ENCODE measurements around the gene TSHZ2. TPM values are rescaled to one million over a fixed set of nuclear protein-coding genes. Genes with fewer than 3 reads are reported as not detected.

TSHZ2 gene, protein sequence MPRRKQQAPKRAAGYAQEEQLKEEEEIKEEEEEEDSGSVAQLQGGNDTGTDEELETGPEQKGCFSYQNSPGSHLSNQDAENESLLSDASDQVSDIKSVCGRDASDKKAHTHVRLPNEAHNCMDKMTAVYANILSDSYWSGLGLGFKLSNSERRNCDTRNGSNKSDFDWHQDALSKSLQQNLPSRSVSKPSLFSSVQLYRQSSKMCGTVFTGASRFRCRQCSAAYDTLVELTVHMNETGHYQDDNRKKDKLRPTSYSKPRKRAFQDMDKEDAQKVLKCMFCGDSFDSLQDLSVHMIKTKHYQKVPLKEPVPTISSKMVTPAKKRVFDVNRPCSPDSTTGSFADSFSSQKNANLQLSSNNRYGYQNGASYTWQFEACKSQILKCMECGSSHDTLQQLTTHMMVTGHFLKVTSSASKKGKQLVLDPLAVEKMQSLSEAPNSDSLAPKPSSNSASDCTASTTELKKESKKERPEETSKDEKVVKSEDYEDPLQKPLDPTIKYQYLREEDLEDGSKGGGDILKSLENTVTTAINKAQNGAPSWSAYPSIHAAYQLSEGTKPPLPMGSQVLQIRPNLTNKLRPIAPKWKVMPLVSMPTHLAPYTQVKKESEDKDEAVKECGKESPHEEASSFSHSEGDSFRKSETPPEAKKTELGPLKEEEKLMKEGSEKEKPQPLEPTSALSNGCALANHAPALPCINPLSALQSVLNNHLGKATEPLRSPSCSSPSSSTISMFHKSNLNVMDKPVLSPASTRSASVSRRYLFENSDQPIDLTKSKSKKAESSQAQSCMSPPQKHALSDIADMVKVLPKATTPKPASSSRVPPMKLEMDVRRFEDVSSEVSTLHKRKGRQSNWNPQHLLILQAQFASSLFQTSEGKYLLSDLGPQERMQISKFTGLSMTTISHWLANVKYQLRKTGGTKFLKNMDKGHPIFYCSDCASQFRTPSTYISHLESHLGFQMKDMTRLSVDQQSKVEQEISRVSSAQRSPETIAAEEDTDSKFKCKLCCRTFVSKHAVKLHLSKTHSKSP (N-terminal part only)
- polyA plus RNA-seq = 0.73 TPM

DNA sequence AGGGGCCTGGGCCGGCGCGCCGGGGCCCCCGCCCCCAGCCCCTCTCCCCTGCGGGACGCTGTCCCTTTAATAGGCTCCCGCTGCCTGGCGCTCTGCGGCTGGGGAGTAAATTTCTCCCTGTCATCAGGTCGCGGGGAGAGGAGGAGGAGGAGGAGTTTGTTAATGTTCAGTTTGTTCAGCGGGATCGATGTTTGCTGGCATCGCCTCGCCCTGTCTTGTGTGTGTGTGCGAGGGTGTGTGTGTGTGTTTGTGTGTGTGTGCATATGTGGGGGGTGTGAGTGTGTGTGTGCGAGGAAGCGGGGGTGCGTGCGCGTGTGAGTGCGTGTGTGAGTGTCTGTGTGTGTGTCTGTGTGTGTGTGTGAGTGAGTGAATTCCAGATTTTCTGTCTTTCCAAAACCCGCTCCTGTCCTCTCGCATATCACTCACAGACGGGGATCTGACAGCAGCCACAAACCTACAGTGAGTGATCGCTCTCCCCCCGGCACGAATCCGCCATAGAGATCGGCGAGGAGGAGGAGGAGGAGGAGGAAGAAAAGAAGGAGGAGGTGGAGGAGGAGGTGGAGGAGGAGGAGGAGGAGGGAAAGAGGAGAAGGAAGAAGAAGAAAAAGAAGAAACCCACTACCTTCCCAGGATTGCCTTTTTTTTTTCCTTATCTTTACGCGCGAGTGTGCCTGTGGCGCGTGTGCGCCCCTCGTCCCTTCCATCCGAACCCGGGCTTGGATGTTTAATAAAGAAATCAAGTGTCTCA is at the start of gene TSHZ2:
Gene TSHZ2, plus strand, starts transcription at position 169 of the 748 bp plus-strand sequence. CDS start 936 bp downstream, outside the sequence.
- peaks cover 0 to 1% (median 0%) of the 10 kb centered on the region in 3 donors for H3K9me3 Mint-ChIP-seq
- H3K36me3 Mint-ChIP-seq = no peaks in the 10 kb centered on the region
- peak within 1 kb of the TSS in 1 of 3 donors; percentile 9 for H3K27ac Mint-ChIP-seq
- H3K4me3 Mint-ChIP-seq = peak within 1 kb of the TSS; percentile 86 to 96 (median 92)
- peaks cover 26% of the 10 kb centered on the region for H3K27me3 Mint-ChIP-seq
- peaks cover 6 to 26% (median 15%) of the 10 kb centered on the region in 3 donors for H3K4me1 Mint-ChIP-seq

DNA sequence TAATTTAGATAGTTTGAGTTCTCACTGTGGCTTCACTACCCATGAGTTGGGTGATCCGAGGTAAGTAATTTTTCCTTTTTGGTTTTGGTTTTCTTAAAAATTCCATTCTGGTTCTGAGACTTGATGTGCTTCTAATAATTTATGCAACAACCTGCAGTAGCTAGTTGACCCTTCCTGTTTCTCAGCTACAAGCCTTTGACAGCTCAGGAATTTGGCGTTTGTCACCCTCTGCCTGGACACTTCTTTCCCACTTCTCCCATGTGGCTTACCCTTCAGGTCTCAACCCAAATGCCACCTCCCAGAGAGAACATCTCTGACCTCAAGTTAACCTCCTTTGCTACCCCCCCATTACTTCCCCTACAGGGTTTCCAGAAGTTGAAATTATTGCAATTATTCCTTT is 49.7 kb upstream of the TSHZ2 start:
- peaks cover 1% of the 10 kb centered on the region for H3K36me3 Mint-ChIP-seq
- no peaks in the 10 kb centered on the region for H3K9me3 Mint-ChIP-seq
- no peak overlapping the region for H3K4me3 Mint-ChIP-seq
- H3K27me3 Mint-ChIP-seq = peaks cover 6% of the 10 kb centered on the region
- H3K27ac Mint-ChIP-seq = no peak overlapping the region
- H3K4me1 Mint-ChIP-seq = no peaks in the 10 kb centered on the region

DNA sequence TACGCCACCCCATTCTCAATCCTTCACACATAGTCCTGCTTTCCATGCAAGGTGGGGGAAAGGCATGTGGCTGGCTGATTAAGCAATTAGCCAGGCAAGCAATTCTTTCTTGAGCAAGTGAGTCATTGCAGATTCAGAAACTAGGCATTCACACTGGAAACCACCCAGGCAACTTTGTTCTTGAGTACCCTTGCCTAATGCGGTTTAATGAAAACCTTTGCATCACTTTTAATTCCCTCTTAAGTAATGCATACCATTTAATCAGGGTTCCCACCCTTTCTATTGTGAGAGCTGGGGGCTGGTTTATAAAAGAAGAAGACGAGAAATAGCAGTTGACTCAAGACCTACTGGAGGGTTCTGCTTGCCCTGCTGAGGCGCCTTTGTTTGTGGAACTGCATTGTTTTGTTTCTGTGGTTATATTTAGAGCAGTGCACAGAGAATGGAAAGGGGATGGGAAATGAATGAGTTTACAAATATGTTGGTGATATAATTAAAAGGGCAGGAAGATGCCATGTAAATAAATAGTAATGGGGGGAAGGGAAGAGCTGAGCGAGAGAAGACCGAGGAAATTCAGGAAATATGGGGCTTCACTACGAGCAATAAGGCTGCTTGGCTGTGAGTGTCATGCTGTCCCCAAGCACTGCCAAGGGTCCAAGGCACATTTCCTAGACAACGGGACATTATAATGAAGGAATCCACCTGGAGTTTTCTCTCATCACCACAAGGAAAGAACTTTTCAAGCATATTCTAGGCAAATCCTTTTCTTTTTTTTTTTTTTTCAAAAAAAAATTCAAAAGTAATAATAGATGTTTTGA is 48.8 kb upstream of the TSHZ2 start:
- no peak overlapping the region for H3K4me3 Mint-ChIP-seq
- peaks cover 1% of the 10 kb centered on the region for H3K36me3 Mint-ChIP-seq
- H3K27me3 Mint-ChIP-seq = peaks cover 4% of the 10 kb centered on the region
- no peak overlapping the region for H3K27ac Mint-ChIP-seq
- no peaks in the 10 kb centered on the region for H3K4me1 Mint-ChIP-seq
- H3K9me3 Mint-ChIP-seq = no peaks in the 10 kb centered on the region

DNA sequence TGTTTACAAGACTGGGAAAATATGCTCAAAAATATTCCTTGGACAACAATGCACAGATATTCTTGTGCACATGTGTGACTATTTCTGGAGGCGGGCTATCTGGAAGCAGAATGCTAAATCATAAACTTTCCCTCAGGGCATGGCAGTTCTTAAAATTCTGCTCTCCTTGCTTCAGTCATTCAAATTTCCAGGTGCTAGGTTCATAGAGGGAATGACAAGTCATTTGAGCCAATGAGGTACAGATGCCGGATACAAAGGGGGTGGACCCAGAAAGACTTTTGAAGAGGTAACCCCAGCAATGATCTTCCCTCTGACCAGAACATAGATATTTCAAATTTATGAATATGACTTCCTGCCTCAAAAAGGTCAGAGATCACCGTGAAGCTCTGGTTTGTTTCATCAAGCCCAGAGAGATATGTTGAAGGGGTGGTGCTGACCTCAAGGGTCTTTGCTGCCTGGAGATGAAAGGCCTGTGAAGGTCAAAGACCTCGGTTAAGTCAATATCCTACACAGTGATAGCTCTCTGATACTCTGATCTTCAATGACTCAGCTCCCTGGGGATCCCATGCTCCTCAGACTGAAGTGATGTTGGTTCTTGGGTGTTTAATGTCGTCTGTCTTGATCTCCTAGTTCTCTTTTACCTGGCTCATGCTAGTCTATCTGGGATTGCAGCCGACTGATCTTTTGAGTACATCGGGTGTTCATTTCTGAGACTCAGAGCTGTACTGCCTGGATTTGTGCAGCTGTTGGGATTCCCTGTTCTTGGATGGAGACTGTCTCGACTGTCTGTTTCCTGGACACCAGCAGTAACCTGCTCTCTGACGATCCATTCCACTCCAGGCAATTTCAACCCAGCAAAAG is 47.5 kb upstream of the TSHZ2 start:
- peaks cover 1% of the 10 kb centered on the region for H3K36me3 Mint-ChIP-seq
- peaks cover 0 to 3% (median 0%) of the 10 kb centered on the region in 3 donors for H3K9me3 Mint-ChIP-seq
- H3K4me1 Mint-ChIP-seq = no peaks in the 10 kb centered on the region
- no peak overlapping the region for H3K27ac Mint-ChIP-seq
- H3K4me3 Mint-ChIP-seq = no peak overlapping the region
- H3K27me3 Mint-ChIP-seq = peaks cover 4% of the 10 kb centered on the region

DNA sequence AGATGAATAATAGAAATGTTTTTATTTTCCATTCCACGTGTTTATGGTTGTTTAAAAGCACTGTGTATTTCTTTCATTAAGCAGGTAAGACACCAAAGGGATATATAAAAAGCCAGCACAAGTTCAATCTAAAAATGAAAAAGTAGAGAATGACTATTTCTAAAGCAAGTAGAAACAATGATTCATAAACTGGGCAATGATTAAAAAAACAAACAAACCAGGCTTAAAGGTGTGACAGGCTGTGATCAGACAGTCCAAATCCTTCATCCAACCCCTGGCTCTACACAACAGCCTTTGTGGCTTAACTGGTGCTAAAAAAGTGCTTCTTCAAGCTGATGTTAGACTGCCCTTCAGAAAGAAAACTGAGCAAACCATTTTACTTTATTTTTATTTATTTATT is 45.7 kb upstream of the TSHZ2 start:
- Mint-ChIP-seq H3K4me1 (no peaks in the 10 kb centered on the region), H3K27me3 (peaks cover 4% of the 10 kb centered on the region), H3K36me3 (peaks cover 1% of the 10 kb centered on the region), H3K4me3 (no peak overlapping the region), H3K27ac (no peak overlapping the region), H3K9me3 (peaks cover 0 to 3% (median 1%) of the 10 kb centered on the region in 3 donors)

DNA sequence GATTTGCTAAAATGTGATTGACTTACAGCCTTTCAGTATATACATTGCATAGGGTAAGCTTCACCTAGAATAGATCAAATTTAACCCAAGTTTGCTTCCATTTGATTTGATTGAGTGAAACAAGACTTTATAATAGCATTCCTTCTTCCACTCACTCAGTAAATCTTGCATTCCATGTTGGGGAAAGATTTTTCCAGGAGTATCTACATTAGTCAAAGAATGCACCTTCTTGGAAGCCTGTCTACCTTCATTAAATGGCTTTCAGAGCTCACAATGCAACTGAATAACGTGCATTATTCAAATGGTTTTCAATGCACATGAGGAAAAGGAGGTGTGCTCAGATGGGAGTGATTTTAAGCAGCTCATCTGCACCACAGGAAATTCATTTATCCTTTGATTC is 38.3 kb upstream of the TSHZ2 start:
- H3K4me3 Mint-ChIP-seq = no peak overlapping the region
- no peak overlapping the region for H3K27ac Mint-ChIP-seq
- H3K36me3 Mint-ChIP-seq = peaks cover 3% of the 10 kb centered on the region
- peaks cover 2% of the 10 kb centered on the region for H3K27me3 Mint-ChIP-seq
- peaks cover 0 to 2% (median 0%) of the 10 kb centered on the region in 3 donors for H3K4me1 Mint-ChIP-seq
- H3K9me3 Mint-ChIP-seq = peaks cover 0 to 3% (median 1%) of the 10 kb centered on the region in 3 donors

DNA sequence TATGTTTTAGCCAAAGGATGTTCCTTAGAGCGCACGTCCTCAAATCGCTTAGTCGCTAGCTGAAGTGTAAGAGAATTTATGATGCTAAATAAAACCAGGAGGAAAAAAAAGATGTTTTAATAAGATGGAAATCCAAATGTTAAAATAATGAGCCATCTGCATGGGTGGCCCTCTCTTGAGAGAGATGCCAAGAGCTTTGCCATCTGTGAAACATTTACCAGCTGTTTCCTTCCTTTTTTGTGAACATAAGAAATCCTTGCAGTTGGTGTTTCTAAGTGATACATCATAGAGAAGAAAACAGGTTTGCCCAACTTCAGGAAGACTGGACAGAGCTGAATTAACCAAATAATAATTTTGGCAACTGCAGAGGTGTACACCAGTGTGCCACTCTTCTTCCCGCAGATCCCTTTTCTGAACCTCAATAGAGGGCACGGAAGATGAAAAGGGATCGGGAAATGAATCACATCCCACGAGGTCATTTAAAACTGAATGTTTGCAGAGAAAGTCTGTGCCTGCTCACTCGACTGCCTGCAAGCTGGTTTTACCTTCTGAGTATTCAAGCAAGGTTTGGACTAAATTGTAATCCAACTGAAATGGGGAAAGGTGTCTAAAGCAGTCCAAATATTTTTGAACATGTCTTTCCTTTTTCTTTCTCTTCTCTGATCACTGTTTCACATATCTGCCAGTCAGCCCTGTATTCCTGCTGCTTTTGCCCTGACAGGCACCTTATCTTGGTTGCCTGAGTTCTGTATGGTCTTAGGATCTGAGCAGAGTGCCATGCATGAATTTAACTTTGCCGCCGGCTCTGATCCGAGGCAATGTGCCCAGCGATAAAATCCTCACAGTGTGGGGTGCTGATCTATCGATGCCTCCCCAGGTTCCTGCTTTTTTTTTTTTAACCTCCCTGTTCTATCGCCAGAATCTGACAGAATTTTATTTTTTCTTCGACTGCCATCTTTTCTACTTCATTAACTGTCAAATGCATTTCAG is 35.5 kb upstream of the TSHZ2 start:
- Mint-ChIP-seq H3K36me3 (peaks cover 3% of the 10 kb centered on the region), H3K27ac (peak overlapping the region in 1 of 3 donors; percentile 11), H3K4me1 (peaks cover 0 to 2% (median 0%) of the 10 kb centered on the region in 3 donors), H3K4me3 (no peak overlapping the region), H3K9me3 (no peaks in the 10 kb centered on the region), H3K27me3 (peaks cover 5% of the 10 kb centered on the region)

DNA sequence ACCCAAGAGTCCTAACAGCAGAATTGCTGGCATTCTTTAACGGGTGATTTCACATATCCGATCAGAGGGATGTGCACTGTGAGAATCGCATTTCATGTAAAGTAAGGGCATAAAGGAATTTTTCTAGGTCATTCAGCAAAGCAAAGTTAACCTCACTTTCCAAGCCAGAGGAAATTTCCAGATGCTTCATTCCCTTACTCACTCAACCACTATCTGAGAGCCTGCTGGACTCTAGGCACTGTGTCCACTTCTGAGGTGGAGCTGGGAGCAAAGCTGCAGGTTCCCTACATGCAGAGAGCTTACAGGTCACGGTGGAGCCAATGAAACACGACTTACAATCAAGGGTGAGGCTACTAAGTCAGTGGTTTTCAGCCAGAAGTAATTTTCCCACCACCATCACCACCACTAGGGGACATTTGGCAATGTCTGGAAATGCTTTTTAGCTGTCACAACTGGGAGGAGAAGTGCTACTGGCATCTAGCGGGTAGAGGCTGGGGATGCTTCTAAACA is 34.5 kb upstream of the TSHZ2 start:
- H3K4me1 Mint-ChIP-seq = peaks cover 0 to 2% (median 0%) of the 10 kb centered on the region in 3 donors
- H3K27ac Mint-ChIP-seq = no peak overlapping the region
- H3K36me3 Mint-ChIP-seq = peaks cover 3% of the 10 kb centered on the region
- H3K27me3 Mint-ChIP-seq = peaks cover 5% of the 10 kb centered on the region
- H3K4me3 Mint-ChIP-seq = no peak overlapping the region
- no peaks in the 10 kb centered on the region for H3K9me3 Mint-ChIP-seq

DNA sequence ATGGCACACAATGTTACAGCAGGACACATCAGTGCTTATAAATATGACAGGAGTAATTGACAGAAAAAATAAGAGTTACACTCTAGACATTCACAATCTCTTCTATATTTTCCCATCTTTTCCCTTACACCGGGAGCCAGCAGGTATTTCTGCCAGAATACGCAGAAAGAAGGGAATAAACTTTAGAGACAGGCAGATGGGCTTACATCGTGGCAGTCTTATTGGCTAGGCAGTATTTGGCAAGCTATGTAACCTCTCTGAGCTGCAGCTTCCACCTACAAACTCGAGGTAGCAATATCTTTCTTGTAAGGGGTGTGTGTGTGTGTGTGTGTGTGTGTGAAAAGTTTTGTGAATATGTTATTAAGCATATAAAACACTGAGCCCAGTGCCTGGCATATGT is 33.0 kb upstream of the TSHZ2 start:
- H3K36me3 Mint-ChIP-seq = peaks cover 3% of the 10 kb centered on the region
- H3K4me3 Mint-ChIP-seq = no peak overlapping the region
- H3K4me1 Mint-ChIP-seq = peaks cover 0 to 2% (median 0%) of the 10 kb centered on the region in 3 donors
- H3K9me3 Mint-ChIP-seq = no peaks in the 10 kb centered on the region
- peaks cover 5% of the 10 kb centered on the region for H3K27me3 Mint-ChIP-seq
- no peak overlapping the region for H3K27ac Mint-ChIP-seq

DNA sequence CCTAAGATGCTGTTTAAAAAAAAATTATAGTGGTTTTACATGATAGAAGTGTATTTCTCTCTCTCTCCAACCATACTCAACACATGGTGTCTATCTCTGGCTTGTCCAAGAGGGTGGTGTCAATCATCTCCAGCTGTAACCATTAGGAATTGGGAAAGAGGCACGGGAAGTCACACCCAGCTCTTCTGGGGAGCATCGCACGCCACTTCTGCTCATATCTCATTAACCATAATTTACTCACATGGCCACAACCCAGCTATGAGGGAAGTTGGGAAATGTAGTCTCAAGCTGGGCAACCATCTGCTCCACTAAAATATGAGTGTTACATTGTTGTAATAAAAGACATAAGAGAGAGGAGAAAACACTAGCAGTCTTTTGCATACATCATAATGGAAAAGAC is 30.4 kb upstream of the TSHZ2 start:
- H3K4me3 Mint-ChIP-seq = no peak overlapping the region
- H3K36me3 Mint-ChIP-seq = peaks cover 1% of the 10 kb centered on the region
- H3K9me3 Mint-ChIP-seq = no peaks in the 10 kb centered on the region
- H3K4me1 Mint-ChIP-seq = peaks cover 0 to 2% (median 0%) of the 10 kb centered on the region in 3 donors
- no peak overlapping the region for H3K27ac Mint-ChIP-seq
- peaks cover 3% of the 10 kb centered on the region for H3K27me3 Mint-ChIP-seq

DNA sequence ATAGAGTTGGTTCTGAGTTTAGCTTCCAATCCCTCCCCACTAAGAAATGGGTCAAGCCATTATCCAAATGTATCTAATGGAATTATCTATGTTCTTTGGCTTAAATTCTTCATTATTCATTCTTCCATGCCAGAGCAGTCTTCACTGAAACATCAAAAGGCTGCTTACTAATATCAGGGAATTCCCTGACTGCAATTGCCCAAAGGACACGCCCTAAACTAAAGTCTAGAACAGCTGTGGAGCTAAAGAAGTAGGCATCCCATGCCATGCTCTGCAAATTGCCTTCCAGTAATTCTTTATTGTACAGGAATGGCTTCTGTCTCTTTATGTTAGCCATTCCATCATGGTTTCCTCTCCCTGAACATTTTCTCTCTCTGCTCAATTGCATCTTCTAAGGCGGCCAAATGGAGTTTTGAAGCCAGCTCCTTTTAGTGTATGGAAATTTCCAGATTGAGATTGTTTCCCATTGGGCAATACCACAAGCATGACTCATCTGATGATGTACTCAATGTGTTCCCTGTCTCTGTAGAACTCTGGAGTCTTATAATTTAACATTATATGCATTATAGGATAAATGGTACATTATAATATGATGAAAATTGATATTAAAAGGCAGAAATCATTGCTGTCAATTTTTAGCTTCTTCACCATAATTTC is 28.8 kb upstream of the TSHZ2 start:
- Mint-ChIP-seq H3K27ac (no peak overlapping the region), H3K27me3 (peaks cover 3% of the 10 kb centered on the region), H3K4me3 (no peak overlapping the region), H3K4me1 (no peaks in the 10 kb centered on the region), H3K9me3 (no peaks in the 10 kb centered on the region), H3K36me3 (no peaks in the 10 kb centered on the region)

DNA sequence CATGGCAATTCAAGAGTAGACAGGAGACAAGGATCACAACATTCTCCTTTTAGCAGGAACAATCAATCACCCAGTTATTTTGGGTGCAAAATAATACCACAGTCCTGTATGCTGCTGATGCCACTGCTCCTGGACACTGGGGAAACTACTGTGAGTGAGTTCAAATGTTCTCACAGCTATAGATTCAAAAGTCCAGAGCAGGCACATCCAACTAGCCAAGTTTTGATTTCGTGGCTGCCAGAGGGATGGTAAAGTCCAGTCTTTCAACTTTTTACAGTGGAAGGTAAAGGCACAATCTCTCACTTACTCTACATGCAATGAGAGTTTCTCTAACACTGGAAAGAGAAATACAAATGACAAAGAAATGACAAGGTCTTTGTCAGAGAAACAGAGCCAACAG is 26.9 kb upstream of the TSHZ2 start:
- no peak overlapping the region for H3K4me3 Mint-ChIP-seq
- no peaks in the 10 kb centered on the region for H3K36me3 Mint-ChIP-seq
- H3K4me1 Mint-ChIP-seq = no peaks in the 10 kb centered on the region
- peaks cover 3% of the 10 kb centered on the region for H3K27me3 Mint-ChIP-seq
- H3K27ac Mint-ChIP-seq = no peak overlapping the region
- no peaks in the 10 kb centered on the region for H3K9me3 Mint-ChIP-seq
